MM.1S (cell line): ENCODE data around the gene COL2A1.

Experiments used
- DNase-seq: peaks from one replicate; pipeline ENCODE4 v3.0.0-alpha.2; 2015
- H2AFZ ChIP-seq: fragments of 300-600 bp; sonication (generic); 2 replicates; pipeline ENCODE4 v1.6.0; 2016; ENCODE audit warnings: antibody characterized with exemption, low read length
- H3F3A ChIP-seq: fragments of 300-600 bp; sonication (generic); 2 replicates; pipeline ENCODE4 v1.6.1; 2016; ENCODE audit warnings: mild to moderate bottlenecking, antibody characterized with exemption, low read length, moderate library complexity, mixed read lengths; ENCODE audit not compliant: insufficient read depth
- H3K27ac ChIP-seq: fragments of 300-600 bp; sonication (generic); 2 replicates; pipeline ENCODE4 v1.5.1; 2016; ENCODE audit warnings: mild to moderate bottlenecking, low read length
- H3K27me3 ChIP-seq: fragments of 300-600 bp; sonication (generic); replicated peaks from 2 replicates; pipeline ENCODE4 v1.6.0; 2016; ENCODE audit warnings: low read length; ENCODE audit not compliant: insufficient read depth
- H3K36me3 ChIP-seq: fragments of 300-600 bp; sonication (generic); replicated peaks from 2 replicates; pipeline ENCODE4 v1.6.1; 2016; ENCODE audit warnings: mild to moderate bottlenecking, low read length, mixed read lengths; ENCODE audit not compliant: insufficient read depth
- H3K4me1 ChIP-seq: fragments of 300-600 bp; sonication (generic); 2 replicates; pipeline ENCODE4 v1.6.1; 2016; ENCODE audit warnings: low read length, mixed read lengths
- H3K4me2 ChIP-seq: fragments of 300-600 bp; sonication (generic); 2 replicates; pipeline ENCODE4 v1.6.0; 2016; ENCODE audit warnings: low read depth, low read length
- H3K4me3 ChIP-seq: fragments of 300-600 bp; sonication (generic); 2 replicates; pipeline ENCODE4 v1.5.1; 2016; ENCODE audit warnings: low read length, mixed read lengths
- H3K79me2 ChIP-seq: fragments of 300-600 bp; sonication (generic); 2 replicates; pipeline ENCODE4 v1.6.1; 2016; ENCODE audit warnings: mixed run types, low read length, mixed read lengths
- H3K9ac ChIP-seq: fragments of 300-600 bp; sonication (generic); 2 replicates; pipeline ENCODE4 v1.6.1; 2016; ENCODE audit warnings: low read length, mixed read lengths
- H3K9me2 ChIP-seq: fragments of 300-600 bp; sonication (generic); replicated peaks from 2 replicates; pipeline ENCODE4 v1.6.1; 2016; ENCODE audit warnings: mild to moderate bottlenecking, low read length, mixed read lengths; ENCODE audit not compliant: insufficient read depth
- H3K9me3 ChIP-seq: fragments of 300-600 bp; sonication (generic); replicated peaks from 2 replicates; pipeline ENCODE4 v1.6.1; 2016; ENCODE audit warnings: mild to moderate bottlenecking, low read length, mixed read lengths; ENCODE audit not compliant: insufficient read depth
- H4K20me1 ChIP-seq: fragments of 300-600 bp; sonication (generic); 2 replicates; pipeline ENCODE4 v1.6.1; 2016; ENCODE audit warnings: mild to moderate bottlenecking, low read length, moderate library complexity, mixed read lengths; ENCODE audit not compliant: insufficient read depth
- CTCF ChIP-seq: fragments of 300-600 bp; sonication (generic); IDR thresholded peaks from 2 replicates; pipeline ENCODE4 v1.5.1; 2016; ENCODE audit warnings: antibody characterized with exemption, low read length, mixed read lengths
- EZH2 ChIP-seq: fragments of 300-600 bp; sonication (generic); optimal IDR thresholded peaks from 2 replicates; pipeline ENCODE3; 2017; ENCODE audit warnings: low read depth, mild to moderate bottlenecking, antibody characterized with exemption, low read length, mixed read lengths
- EZH2phosphoT487 ChIP-seq: fragments of 300-600 bp; sonication (generic); IDR thresholded peaks from 2 replicates; pipeline ENCODE4 v1.6.1; 2018; ENCODE audit warnings: antibody characterized with exemption, low read length

Gene COL2A1

GRCh38 chr12:48051681-48052080, 47.4 kb upstream of the COL2A1 start:
- H3K9me2 ChIP-seq, result no peaks in the 10 kb centered on the region
- TF ChIP-seq CTCF (no peak), EZH2 (no peak), EZH2phosphoT487 (no peak)
- H3K4me3 ChIP-seq, result no peak overlapping the region
- no peaks in the 10 kb centered on the region for H3F3A ChIP-seq
- no peaks in the 10 kb centered on the region for H3K27me3 ChIP-seq
- H3K4me1 ChIP-seq, result no peaks in the 10 kb centered on the region
- no peak for DNase-seq
- H3K9ac ChIP-seq, result no peak overlapping the region
- H2AFZ ChIP-seq, result no peak overlapping the region
- no peaks in the 10 kb centered on the region for H3K79me2 ChIP-seq
- H3K4me2 ChIP-seq, result no peak overlapping the region
- no peaks in the 10 kb centered on the region for H4K20me1 ChIP-seq
- H3K27ac ChIP-seq, result no peak overlapping the region
- H3K9me3 ChIP-seq, result no peaks in the 10 kb centered on the region
- no peaks in the 10 kb centered on the region for H3K36me3 ChIP-seq

- Histone ChIP-seq H3K4me1 (no peaks in the 10 kb centered on the region), H3K9ac (no peak overlapping the region), H2AFZ (no peak overlapping the region), H3F3A (no peaks in the 10 kb centered on the region), H4K20me1 (no peaks in the 10 kb centered on the region), H3K27me3 (no peaks in the 10 kb centered on the region), H3K79me2 (no peaks in the 10 kb centered on the region), H3K27ac (no peak overlapping the region), H3K4me3 (no peak overlapping the region), H3K36me3 (no peaks in the 10 kb centered on the region), H3K9me2 (no peaks in the 10 kb centered on the region), H3K4me2 (no peak overlapping the region), H3K9me3 (no peaks in the 10 kb centered on the region)
- no peak for DNase-seq
- TF ChIP-seq CTCF, result no peak
- no peak for TF ChIP-seq EZH2
- no peak for TF ChIP-seq EZH2phosphoT487
These were observed 45.9 kb upstream of the COL2A1 start for GRCh38 chr12:48050174-48050573.

- Histone ChIP-seq H3K4me1 (no peaks in the 10 kb centered on the region), H3K4me3 (no peak overlapping the region), H3F3A (no peaks in the 10 kb centered on the region), H3K36me3 (no peaks in the 10 kb centered on the region), H3K79me2 (no peaks in the 10 kb centered on the region), H3K27me3 (no peaks in the 10 kb centered on the region), H3K4me2 (no peak overlapping the region), H3K27ac (no peak overlapping the region), H3K9ac (no peak overlapping the region), H4K20me1 (no peaks in the 10 kb centered on the region), H3K9me2 (no peaks in the 10 kb centered on the region), H3K9me3 (no peaks in the 10 kb centered on the region), H2AFZ (no peak overlapping the region)
- TF ChIP-seq CTCF (no peak), EZH2phosphoT487 (no peak), EZH2 (no peak)
- no peak for DNase-seq
These were observed 41.8 kb upstream of the COL2A1 start for GRCh38 chr12:48045965-48046518.
